ENCODE measurements around the gene SLC25A5.

The SLC25A5 gene

GRCh38 chrX:119495734-119496726 is 27.8 kb downstream of the SLC25A5 start:
- Histone ChIP-seq H3K9me2 (replicated peaks; ENCODE audit: insufficient read depth, low read length) (no peaks in the 10 kb centered on the region), H3K9me3 (replicated peaks; ENCODE audit: insufficient read depth, low read length) (no peaks in the 10 kb centered on the region), H3K36me3 (replicated peaks; ENCODE audit: insufficient read depth, low read length) (no peaks in the 10 kb centered on the region), H3K4me3 (ENCODE audit: low read length) (no peak overlapping the region), H3F3A (ENCODE audit: insufficient read depth, low read length) (no peaks in the 10 kb centered on the region), H3K4me2 (ENCODE audit: low read depth, low read length) (peak overlapping the region; percentile 13), H2AFZ (ENCODE audit: low read length) (peak overlapping the region; percentile 29), H4K20me1 (ENCODE audit: insufficient read depth, low read length) (no peaks in the 10 kb centered on the region), H3K9ac (ENCODE audit: low read length) (no peak overlapping the region), H3K27me3 (replicated peaks; ENCODE audit: insufficient read depth, low read length) (no peaks in the 10 kb centered on the region), H3K27ac (ENCODE audit: low read length) (peak overlapping the region; percentile 33; the same call in 1 of the 2 replicates), H3K4me1 (ENCODE audit: low read length) (peaks cover 19% of the 10 kb centered on the region), H3K79me2 (ENCODE audit: low read length) (no peaks in the 10 kb centered on the region)
- TF ChIP-seq EZH2 (optimal IDR thresholded peaks at IDR 0.05; ENCODE audit: low read depth, low read length) (no peak), CTCF (IDR thresholded peaks at IDR 0.05; ENCODE audit: low read length) (no peak), EZH2phosphoT487 (IDR thresholded peaks at IDR 0.05; ENCODE audit: low read length) (no peak)
- peak; percentile 67 for DNase-seq

- no peaks in the 10 kb centered on the region for H3K9me3 ChIP-seq (replicated peaks; ENCODE audit: insufficient read depth, low read length)
- no peaks in the 10 kb centered on the region for H3K36me3 ChIP-seq (replicated peaks; ENCODE audit: insufficient read depth, low read length)
- H4K20me1 ChIP-seq (ENCODE audit: insufficient read depth, low read length): no peaks in the 10 kb centered on the region
- no peak for DNase-seq
- H3F3A ChIP-seq (ENCODE audit: insufficient read depth, low read length): no peaks in the 10 kb centered on the region
- H3K27me3 ChIP-seq (replicated peaks; ENCODE audit: insufficient read depth, low read length): no peaks in the 10 kb centered on the region
- H2AFZ ChIP-seq (ENCODE audit: low read length): no peak overlapping the region
- H3K79me2 ChIP-seq (ENCODE audit: low read length): no peaks in the 10 kb centered on the region
- no peak overlapping the region for H3K4me3 ChIP-seq (ENCODE audit: low read length)
- no peaks in the 10 kb centered on the region for H3K9me2 ChIP-seq (replicated peaks; ENCODE audit: insufficient read depth, low read length)
- peaks cover 19% of the 10 kb centered on the region for H3K4me1 ChIP-seq (ENCODE audit: low read length)
- H3K9ac ChIP-seq (ENCODE audit: low read length): no peak overlapping the region
- H3K27ac ChIP-seq (ENCODE audit: low read length): no peak overlapping the region
- H3K4me2 ChIP-seq (ENCODE audit: low read depth, low read length): no peak overlapping the region
- TF ChIP-seq CTCF (IDR thresholded peaks at IDR 0.05; ENCODE audit: low read length) (no peak), EZH2 (optimal IDR thresholded peaks at IDR 0.05; ENCODE audit: low read depth, low read length) (no peak), EZH2phosphoT487 (IDR thresholded peaks at IDR 0.05; ENCODE audit: low read length) (no peak)
Observed at GRCh38 chrX:119497185-119497584, 28.9 kb downstream of the SLC25A5 start.

- H3K79me2 ChIP-seq (ENCODE audit: low read length): no peaks in the 10 kb centered on the region
- no peak overlapping the region for H3K9ac ChIP-seq (ENCODE audit: low read length)
- no peaks in the 10 kb centered on the region for H3K9me3 ChIP-seq (replicated peaks; ENCODE audit: insufficient read depth, low read length)
- DNase-seq: no peak
- no peak overlapping the region for H3K4me3 ChIP-seq (ENCODE audit: low read length)
- H3K9me2 ChIP-seq (replicated peaks; ENCODE audit: insufficient read depth, low read length): no peaks in the 10 kb centered on the region
- no peaks in the 10 kb centered on the region for H4K20me1 ChIP-seq (ENCODE audit: insufficient read depth, low read length)
- no peak overlapping the region for H3K27ac ChIP-seq (ENCODE audit: low read length)
- no peak overlapping the region for H2AFZ ChIP-seq (ENCODE audit: low read length)
- H3K27me3 ChIP-seq (replicated peaks; ENCODE audit: insufficient read depth, low read length): no peaks in the 10 kb centered on the region
- no peak for TF ChIP-seq EZH2 (optimal IDR thresholded peaks at IDR 0.05; ENCODE audit: low read depth, low read length)
- no peak for TF ChIP-seq CTCF (IDR thresholded peaks at IDR 0.05; ENCODE audit: low read length)
- no peak overlapping the region for H3K4me2 ChIP-seq (ENCODE audit: low read depth, low read length)
- H3F3A ChIP-seq (ENCODE audit: insufficient read depth, low read length): no peaks in the 10 kb centered on the region
- no peaks in the 10 kb centered on the region for H3K36me3 ChIP-seq (replicated peaks; ENCODE audit: insufficient read depth, low read length)
- H3K4me1 ChIP-seq (ENCODE audit: low read length): peaks cover 19% of the 10 kb centered on the region
Observed at GRCh38 chrX:119500061-119500800, 32.0 kb downstream of the SLC25A5 start.

Data from MM.1S (cell line).